ENCODE data around the gene NOL8. TPM values are rescaled to one million over a fixed set of nuclear protein-coding genes. Genes with fewer than 3 reads are reported as not detected.
A peak's percentile ranks its signal among the peaks of the same experiment; 100 is the strongest.

NOL8 gene
- total RNA-seq, 2 experiments from 2014 or later: 57.7 to 80.2 TPM

- Mint-ChIP-seq H3K27me3 (no peaks in the 10 kb centered on the region), H3K4me1 (peaks cover 39% of the 10 kb centered on the region), H3K36me3 (ENCODE audit: low read depth) (peaks cover 70% of the 10 kb centered on the region), H3K27ac (no peak overlapping the region), H3K9me3 (ENCODE audit: low read depth) (no peaks in the 10 kb centered on the region), H3K4me3 (no peak overlapping the region)
- intact Hi-C loops (cut with DNase I, micrococcal nuclease): no loop called here
- ATAC-seq (no peak), DNase-seq (no peak)
- ChIA-PET POLR2A (no interaction called here), CTCF (interaction anchor here (1.3 kb wide), 1 partner anchor 170 kb away, joined by 5 read pairs; no protein-coding TSS in a partner anchor)
Measured at GRCh38 chr9:92310562-92310961, 14.6 kb downstream of the NOL8 start.

- DNase-seq (no peak), ATAC-seq (no peak)
- Mint-ChIP-seq H3K4me1 (peaks cover 24% of the 10 kb centered on the region), H3K9me3 (ENCODE audit: low read depth) (no peaks in the 10 kb centered on the region), H3K36me3 (ENCODE audit: low read depth) (peaks cover 67% of the 10 kb centered on the region), H3K27me3 (no peaks in the 10 kb centered on the region), H3K4me3 (no peak overlapping the region), H3K27ac (no peak overlapping the region)
- ChIA-PET POLR2A (no interaction called here), CTCF (interaction anchor here (1.4 kb wide), 1 partner anchor 35 kb away, joined by 3 read pairs; no protein-coding TSS in a partner anchor)
- intact Hi-C loops (cut with DNase I, micrococcal nuclease): no loop called here
Measured at GRCh38 chr9:92308893-92309292, 16.3 kb downstream of the NOL8 start.

GRCh38 chr9:92300936-92301335 lies 24.2 kb downstream of the NOL8 start:
- Mint-ChIP-seq H3K36me3 (ENCODE audit: low read depth) (peaks cover 55% of the 10 kb centered on the region), H3K27ac (no peak overlapping the region)

GRCh38 chr9:92299116-92299515 lies 26.0 kb downstream of the NOL8 start:
- ChIA-PET POLR2A (no interaction called here), CTCF (no interaction called here)
- Mint-ChIP-seq H3K27ac (peak overlapping the region; percentile 52), H3K4me3 (no peak overlapping the region), H3K27me3 (no peaks in the 10 kb centered on the region), H3K9me3 (ENCODE audit: low read depth) (no peaks in the 10 kb centered on the region), H3K4me1 (peaks cover 24% of the 10 kb centered on the region), H3K36me3 (ENCODE audit: low read depth) (peaks cover 51% of the 10 kb centered on the region)
- intact Hi-C loops (cut with DNase I, micrococcal nuclease): loop anchor here (10.0 kb wide), 4 partner anchors 336 to 1156 kb away; partner anchors contain the start of genes CARD19 (in 1 of the 2), FAM120A (in 1 of the 2), FAM120AOS (in 1 of the 2) and ZNF484 (in 1 of the 2)
- DNase-seq (no peak), ATAC-seq (no peak)

More at GRCh38 chr9:92300936-92301335, 24.2 kb downstream of the NOL8 start:
- H3K9me3 Mint-ChIP-seq (ENCODE audit: low read depth): no peaks in the 10 kb centered on the region
- no peak for DNase-seq
- no peak for ATAC-seq
- no peaks in the 10 kb centered on the region for H3K27me3 Mint-ChIP-seq
- intact Hi-C loops (cut with DNase I, micrococcal nuclease): no loop called here
- ChIA-PET POLR2A (no interaction called here), CTCF (interaction anchor here (1.2 kb wide), 1 partner anchor 38 kb away, joined by 4 read pairs; no protein-coding TSS in a partner anchor)
- H3K4me3 Mint-ChIP-seq: no peak overlapping the region
- peaks cover 12% of the 10 kb centered on the region for H3K4me1 Mint-ChIP-seq

DNA sequence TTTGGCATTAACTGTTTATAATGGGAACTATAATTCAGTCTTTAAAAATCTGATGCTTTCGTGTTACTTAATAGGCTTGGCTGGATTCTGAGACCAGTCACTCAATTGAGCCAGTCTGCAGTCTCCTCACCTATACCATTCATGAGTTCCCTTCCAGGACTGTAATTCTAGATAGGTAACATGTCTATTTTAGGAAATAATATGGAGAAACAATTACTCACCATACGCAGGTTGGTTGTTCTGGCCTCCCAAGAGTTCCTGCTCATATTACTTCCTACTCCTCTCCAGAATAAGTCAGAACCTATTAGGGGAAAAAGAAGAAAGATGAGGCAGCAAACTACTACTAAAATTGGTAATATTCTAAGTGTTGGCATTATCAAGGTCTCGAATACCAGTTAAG lies 27.1 kb downstream of the NOL8 start:
- DNase-seq (no peak), ATAC-seq (no peak)
- ChIA-PET POLR2A (no interaction called here), CTCF (no interaction called here)
- H3K9me3 Mint-ChIP-seq (ENCODE audit: low read depth): no peaks in the 10 kb centered on the region
- H3K27me3 Mint-ChIP-seq: no peaks in the 10 kb centered on the region
- H3K36me3 Mint-ChIP-seq (ENCODE audit: low read depth): peaks cover 53% of the 10 kb centered on the region
- intact Hi-C loops (cut with DNase I, micrococcal nuclease): loop anchor here (10.0 kb wide), 4 partner anchors 337 to 1157 kb away; partner anchors contain the start of genes CARD19 (in 1 of the 2), FAM120A (in 1 of the 2), FAM120AOS (in 1 of the 2) and ZNF484 (in 1 of the 2)
- peaks cover 24% of the 10 kb centered on the region for H3K4me1 Mint-ChIP-seq
- H3K4me3 Mint-ChIP-seq: peak overlapping the region; percentile 35
- peak overlapping the region; percentile 79 for H3K27ac Mint-ChIP-seq

GRCh38 chr9:92297611-92298010 lies 27.5 kb downstream of the NOL8 start:
- Mint-ChIP-seq H3K27ac (peak overlapping the region; percentile 79), H3K4me3 (peak overlapping the region; percentile 35), H3K27me3 (no peaks in the 10 kb centered on the region), H3K9me3 (ENCODE audit: low read depth) (no peaks in the 10 kb centered on the region), H3K4me1 (peaks cover 28% of the 10 kb centered on the region), H3K36me3 (ENCODE audit: low read depth) (peaks cover 53% of the 10 kb centered on the region)
- intact Hi-C loops (cut with DNase I, micrococcal nuclease): loop anchor here (10.0 kb wide), 4 partner anchors 337 to 1157 kb away; partner anchors contain the start of genes CARD19 (in 1 of the 2), FAM120A (in 1 of the 2), FAM120AOS (in 1 of the 2) and ZNF484 (in 1 of the 2)
- no peak for ATAC-seq
- ChIA-PET POLR2A (no interaction called here), CTCF (no interaction called here)
- DNase-seq: no peak

DNA sequence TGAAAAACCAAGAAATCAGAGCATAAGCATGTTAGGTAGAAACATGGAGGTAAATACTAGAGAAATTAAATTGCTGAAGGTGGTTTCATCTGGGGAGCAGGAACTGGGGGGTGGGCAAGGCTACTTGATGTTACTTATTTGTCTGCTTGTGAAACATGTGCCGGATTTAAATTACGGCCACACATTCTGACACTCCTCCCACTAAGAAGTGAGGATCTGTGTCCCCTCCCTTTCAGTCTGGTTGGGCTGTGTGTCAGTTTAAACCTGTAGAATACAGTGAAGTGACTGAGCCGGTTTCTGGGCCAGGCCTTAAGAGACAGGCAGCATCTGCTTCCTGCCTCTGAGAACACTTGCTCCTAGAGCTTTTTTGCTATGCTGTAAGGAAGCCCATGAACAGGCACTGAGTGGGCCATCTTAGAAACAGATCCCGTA lies 29.3 kb downstream of the NOL8 start:
- no peaks in the 10 kb centered on the region for H3K9me3 Mint-ChIP-seq (ENCODE audit: low read depth)
- no peaks in the 10 kb centered on the region for H3K27me3 Mint-ChIP-seq
- ChIA-PET POLR2A (no interaction called here), CTCF (interaction anchor here (0.7 to 1.7 kb wide), 3 partner anchors 21 to 30 kb away, joined by 3 to 6 read pairs (median 3); partner anchors contain the start of genes CENPP and NOL8)
- peaks cover 43% of the 10 kb centered on the region for H3K4me1 Mint-ChIP-seq
- no peak overlapping the region for H3K27ac Mint-ChIP-seq
- ATAC-seq (no peak), DNase-seq (no peak)
- intact Hi-C loops (cut with DNase I, micrococcal nuclease): loop anchor here (10.0 kb wide), 4 partner anchors 339 to 1159 kb away; partner anchors contain the start of genes CARD19 (in 1 of the 2), FAM120A (in 1 of the 2), FAM120AOS (in 1 of the 2) and ZNF484 (in 1 of the 2)
- H3K36me3 Mint-ChIP-seq (ENCODE audit: low read depth): peaks cover 60% of the 10 kb centered on the region
- no peak overlapping the region for H3K4me3 Mint-ChIP-seq

GRCh38 chr9:92295240-92295790 lies 29.8 kb downstream of the NOL8 start:
- ATAC-seq (no peak), DNase-seq (no peak)
- Mint-ChIP-seq H3K4me3 (peak overlapping the region; percentile 51), H3K9me3 (ENCODE audit: low read depth) (no peaks in the 10 kb centered on the region), H3K4me1 (peaks cover 48% of the 10 kb centered on the region), H3K27me3 (no peaks in the 10 kb centered on the region), H3K27ac (peak overlapping the region; percentile 70), H3K36me3 (ENCODE audit: low read depth) (peaks cover 62% of the 10 kb centered on the region)
- intact Hi-C loops (cut with DNase I, micrococcal nuclease): loop anchor here (10.0 kb wide), 4 partner anchors 339 to 1159 kb away; partner anchors contain the start of genes CARD19 (in 1 of the 2), FAM120A (in 1 of the 2), FAM120AOS (in 1 of the 2) and ZNF484 (in 1 of the 2)
- ChIA-PET CTCF (interaction anchor here (0.7 to 1.7 kb wide), 4 partner anchors 17 to 31 kb away, joined by 3 to 6 read pairs (median 3); partner anchors contain the start of genes CENPP and NOL8), POLR2A (no interaction called here)

DNA sequence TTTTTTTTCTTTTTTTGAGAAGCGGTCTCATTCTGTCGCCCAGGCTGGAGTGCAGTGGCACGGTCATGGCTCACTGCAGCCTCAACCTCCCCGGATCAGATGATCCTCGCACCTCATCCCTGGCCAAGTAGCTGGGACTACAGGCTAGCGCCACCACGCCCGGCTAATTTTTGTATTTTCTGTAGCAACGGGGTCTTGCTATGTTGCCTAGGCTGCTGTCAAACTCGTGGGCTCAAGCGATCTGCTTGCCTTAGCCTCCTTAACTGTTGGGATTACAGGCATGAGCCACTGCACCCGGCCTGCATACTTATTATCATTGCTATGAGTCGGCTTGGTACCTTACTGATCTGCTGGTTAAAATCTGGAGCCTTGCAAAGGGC lies 30.9 kb downstream of the NOL8 start:
- Mint-ChIP-seq H3K36me3 (ENCODE audit: low read depth) (peaks cover 66% of the 10 kb centered on the region), H3K9me3 (ENCODE audit: low read depth) (no peaks in the 10 kb centered on the region), H3K27me3 (no peaks in the 10 kb centered on the region), H3K4me1 (peaks cover 58% of the 10 kb centered on the region), H3K4me3 (peak overlapping the region; percentile 87), H3K27ac (peak overlapping the region; percentile 98)
- intact Hi-C loops (cut with DNase I, micrococcal nuclease): loop anchor here (5.0 to 10.0 kb wide), 5 partner anchors 162 to 1161 kb away; partner anchors contain the start of genes CARD19 (in 1 of the 2), FAM120A (in 1 of the 2), FAM120AOS (in 1 of the 2) and ZNF484 (in 1 of the 2)
- CTCF ChIA-PET: interaction anchor here (0.7 to 1.7 kb wide), 2 partner anchors 18 to 32 kb away, joined by 3 to 6 read pairs; partner anchors contain the start of genes CENPP and NOL8
- peak; percentile 39 for DNase-seq
- ATAC-seq: no peak
- POLR2A ChIA-PET: interaction anchor here (0.6 to 0.8 kb wide), 2 partner anchors 30 to 59 kb away, joined by 4 to 8 read pairs; no protein-coding TSS in a partner anchor

DNA sequence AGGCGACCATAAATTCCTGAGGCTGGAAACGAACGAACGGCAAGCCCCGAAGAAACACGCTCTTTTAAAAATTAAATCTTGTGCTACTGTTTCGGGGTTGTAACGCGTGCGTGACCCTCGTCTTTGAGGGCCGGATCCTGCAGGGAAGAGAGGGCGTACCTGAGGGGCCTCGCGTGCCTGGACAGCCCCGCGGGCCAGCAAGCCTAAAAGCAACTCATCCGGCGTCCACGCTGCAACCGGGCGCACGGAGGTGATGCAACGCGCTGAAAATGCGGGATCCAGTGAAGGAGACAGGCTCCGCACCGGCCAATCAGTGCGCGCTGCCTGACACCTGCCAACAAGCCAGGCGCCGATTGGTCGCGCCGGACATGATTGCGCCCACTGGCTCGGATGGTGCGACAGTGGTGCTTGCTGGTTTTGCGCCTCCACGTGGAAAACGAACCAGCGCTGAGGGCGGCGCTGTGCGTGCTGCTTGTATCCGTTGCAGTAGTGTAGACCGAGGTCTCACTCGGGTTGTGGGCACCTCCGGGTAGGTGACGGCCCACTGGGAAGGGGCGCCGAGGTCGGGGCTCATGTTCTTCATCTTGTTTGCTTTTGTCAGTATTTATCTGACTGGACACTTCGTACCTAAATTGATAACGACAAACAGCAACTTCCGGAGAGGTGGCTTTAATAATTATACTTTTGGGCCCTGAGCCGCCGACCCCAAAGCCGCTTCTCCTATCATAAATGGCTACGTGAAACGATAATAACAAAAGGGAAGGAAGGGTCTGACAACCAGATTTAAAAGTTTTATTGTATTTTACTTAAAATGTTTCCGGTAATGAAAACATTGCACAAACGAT lies 31.5 kb downstream of the NOL8 start, which contains the start of gene IARS1:
Gene IARS1 (minus strand): TSS at position 246 of the 845 bp plus-strand sequence. CDS start 4,278 bp downstream, outside the sequence.
- H3K4me1 Mint-ChIP-seq: peaks cover 56% of the 10 kb centered on the region
- ChIA-PET POLR2A (interaction anchor here (0.6 to 0.8 kb wide), 2 partner anchors 31 to 58 kb away, joined by 4 to 8 read pairs; no protein-coding TSS in a partner anchor), CTCF (interaction anchor here (1.7 kb wide), 1 partner anchor 32 kb away, joined by 6 read pairs; the partner anchor contains the start of genes CENPP and NOL8)
- no peaks in the 10 kb centered on the region for H3K27me3 Mint-ChIP-seq
- DNase-seq (peak; percentile 99), ATAC-seq (peak; percentile 95)
- H3K4me3 Mint-ChIP-seq: peak within 1 kb of the TSS; percentile 87
- intact Hi-C loops (cut with DNase I, micrococcal nuclease): loop anchor here (1.0 to 10.0 kb wide), 9 partner anchors 32 to 1161 kb away; partner anchors contain the start of genes CENPP (in 2 of the 2), NOL8 (in 2 of the 2), BICD2 (in 1 of the 2) and CARD19 (in 1 of the 2)
- H3K36me3 Mint-ChIP-seq (ENCODE audit: low read depth): peaks cover 64% of the 10 kb centered on the region
- no peaks in the 10 kb centered on the region for H3K9me3 Mint-ChIP-seq (ENCODE audit: low read depth)
- H3K27ac Mint-ChIP-seq: peak within 1 kb of the TSS; percentile 98

All from activated CD4-positive, alpha-beta T cell treated with anti-CD3 and anti-CD28 coated beads for 36 hours (primary cell).